Coronary artery (tissue), 2 donors: ENCODE measurements around the gene NUMA1.
A peak's percentile ranks its signal among the peaks of the same experiment; 100 is the strongest.

ENCODE experiments used
- DNase-seq: peaks from one replicate; pipeline ENCODE4 v3.0.0-alpha.2; 2017; ENCODE audit warnings: low spot score
- H3K27ac ChIP-seq, 2 donors: fragments of 200-600 bp; sonication (generic); one replicate each; pipeline ENCODE4 v1.5.1; 2016 to 2019
- H3K4me3 ChIP-seq: fragments of 200-600 bp; sonication (generic); 2 replicates; pipeline ENCODE4 v1.5.1; 2016; ENCODE audit warnings: mild to moderate bottlenecking, moderate library complexity
- TF ChIP-seq, protein P1 (sequence below): fragments of 200-600 bp; sonication (generic); IDR thresholded peaks from one replicate; pipeline ENCODE4 v1.5.1; 2019; ENCODE audit warnings: antibody characterized with exemption

NUMA1 gene

DNA sequence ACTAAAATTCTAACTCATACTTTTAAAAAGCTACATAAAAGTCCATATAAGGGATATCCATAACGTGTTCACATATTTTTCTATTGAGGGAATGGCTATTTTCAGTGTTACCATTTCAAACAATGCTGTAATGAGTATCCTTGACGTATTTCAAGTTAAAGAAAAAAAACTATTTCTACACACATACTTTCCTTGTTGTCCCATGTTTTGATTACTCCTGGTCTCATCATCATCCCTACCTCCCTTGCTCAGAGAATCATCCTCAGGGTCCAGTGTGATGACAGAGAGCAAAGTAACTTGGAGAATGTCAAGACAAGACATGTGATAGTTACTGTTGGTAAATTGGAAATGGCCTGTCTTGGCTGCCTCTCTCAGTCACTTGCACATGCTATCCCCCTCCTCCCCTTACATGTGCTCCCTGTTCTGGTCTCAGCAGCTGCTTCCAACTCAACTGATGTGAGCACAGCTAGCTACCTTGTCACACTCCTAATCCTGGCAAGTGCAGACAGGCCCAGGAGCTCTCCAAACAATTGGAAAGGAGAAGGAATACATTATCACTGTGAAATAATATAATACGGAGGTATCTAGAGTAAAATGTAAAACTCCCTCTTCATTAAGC, 21.8 kb downstream of the NUMA1 start:
- Histone ChIP-seq H3K4me3 (no peak overlapping the region), H3K27ac (no peak overlapping the region)
- TF ChIP-seq, protein P1, sequence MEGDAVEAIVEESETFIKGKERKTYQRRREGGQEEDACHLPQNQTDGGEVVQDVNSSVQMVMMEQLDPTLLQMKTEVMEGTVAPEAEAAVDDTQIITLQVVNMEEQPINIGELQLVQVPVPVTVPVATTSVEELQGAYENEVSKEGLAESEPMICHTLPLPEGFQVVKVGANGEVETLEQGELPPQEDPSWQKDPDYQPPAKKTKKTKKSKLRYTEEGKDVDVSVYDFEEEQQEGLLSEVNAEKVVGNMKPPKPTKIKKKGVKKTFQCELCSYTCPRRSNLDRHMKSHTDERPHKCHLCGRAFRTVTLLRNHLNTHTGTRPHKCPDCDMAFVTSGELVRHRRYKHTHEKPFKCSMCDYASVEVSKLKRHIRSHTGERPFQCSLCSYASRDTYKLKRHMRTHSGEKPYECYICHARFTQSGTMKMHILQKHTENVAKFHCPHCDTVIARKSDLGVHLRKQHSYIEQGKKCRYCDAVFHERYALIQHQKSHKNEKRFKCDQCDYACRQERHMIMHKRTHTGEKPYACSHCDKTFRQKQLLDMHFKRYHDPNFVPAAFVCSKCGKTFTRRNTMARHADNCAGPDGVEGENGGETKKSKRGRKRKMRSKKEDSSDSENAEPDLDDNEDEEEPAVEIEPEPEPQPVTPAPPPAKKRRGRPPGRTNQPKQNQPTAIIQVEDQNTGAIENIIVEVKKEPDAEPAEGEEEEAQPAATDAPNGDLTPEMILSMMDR, result no peak
- DNase-seq, result no peak

DNA sequence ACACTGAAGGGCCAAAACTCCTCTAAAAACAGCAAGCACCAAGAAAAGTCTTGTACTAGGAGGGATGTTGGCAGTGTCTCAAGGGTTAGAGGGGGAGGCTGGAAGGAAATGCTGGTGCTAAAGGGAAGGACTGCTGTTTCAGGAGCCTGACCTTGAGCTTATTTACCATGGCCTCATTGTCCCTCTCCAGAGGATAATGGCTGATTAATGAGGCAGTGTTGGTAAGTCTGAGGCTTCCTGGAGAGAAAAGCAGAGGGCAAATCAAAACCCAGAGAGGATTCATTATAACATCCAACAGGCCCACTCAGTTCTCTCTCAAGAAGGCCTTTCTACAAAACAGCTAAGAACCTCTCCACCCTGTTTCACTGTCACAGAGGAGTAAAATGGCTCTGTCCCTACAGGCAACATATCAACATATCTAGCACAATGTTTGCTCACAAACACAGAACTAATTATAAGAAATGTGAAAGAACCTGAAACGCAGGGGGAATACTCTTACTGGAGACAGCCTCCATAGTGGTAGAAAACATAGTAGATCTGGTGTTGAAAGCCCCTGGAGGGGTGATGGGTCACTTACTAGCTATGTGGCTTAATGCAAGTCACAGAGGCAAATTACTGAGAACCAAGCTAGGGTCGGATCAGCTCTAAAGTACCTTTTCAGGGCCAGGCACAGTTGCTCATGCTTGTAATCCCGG, 31.4 kb downstream of the NUMA1 start:
- Histone ChIP-seq H3K27ac (peak overlapping the region in 1 of 2 donors; percentile 26), H3K4me3 (no peak overlapping the region)
- TF ChIP-seq, protein P1, result no peak
- DNase-seq, result no peak

DNA sequence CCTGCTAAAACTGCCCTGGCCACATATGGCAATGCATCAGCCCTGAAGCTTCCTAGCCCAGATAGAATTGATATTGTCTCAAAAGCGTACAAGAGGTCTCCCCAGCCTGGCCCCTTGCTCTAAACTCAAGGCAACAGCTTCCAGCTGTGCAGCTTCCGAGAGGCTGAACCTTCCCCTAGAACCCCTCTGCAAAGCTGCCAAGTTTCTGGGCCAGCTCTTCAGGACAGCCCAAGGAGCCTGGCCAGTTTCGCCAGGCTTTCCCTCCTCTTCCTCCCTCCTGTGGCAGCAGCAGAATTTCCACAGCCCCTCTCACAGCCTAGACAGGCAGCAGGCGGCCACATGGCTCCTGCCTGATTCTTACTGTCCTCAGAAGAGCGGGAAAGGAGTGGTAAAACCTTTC, 34.5 kb downstream of the NUMA1 start:
- TF ChIP-seq, protein P1, result no peak
- H3K27ac ChIP-seq, result no peak overlapping the region
- no peak overlapping the region for H3K4me3 ChIP-seq
- no peak for DNase-seq

DNA sequence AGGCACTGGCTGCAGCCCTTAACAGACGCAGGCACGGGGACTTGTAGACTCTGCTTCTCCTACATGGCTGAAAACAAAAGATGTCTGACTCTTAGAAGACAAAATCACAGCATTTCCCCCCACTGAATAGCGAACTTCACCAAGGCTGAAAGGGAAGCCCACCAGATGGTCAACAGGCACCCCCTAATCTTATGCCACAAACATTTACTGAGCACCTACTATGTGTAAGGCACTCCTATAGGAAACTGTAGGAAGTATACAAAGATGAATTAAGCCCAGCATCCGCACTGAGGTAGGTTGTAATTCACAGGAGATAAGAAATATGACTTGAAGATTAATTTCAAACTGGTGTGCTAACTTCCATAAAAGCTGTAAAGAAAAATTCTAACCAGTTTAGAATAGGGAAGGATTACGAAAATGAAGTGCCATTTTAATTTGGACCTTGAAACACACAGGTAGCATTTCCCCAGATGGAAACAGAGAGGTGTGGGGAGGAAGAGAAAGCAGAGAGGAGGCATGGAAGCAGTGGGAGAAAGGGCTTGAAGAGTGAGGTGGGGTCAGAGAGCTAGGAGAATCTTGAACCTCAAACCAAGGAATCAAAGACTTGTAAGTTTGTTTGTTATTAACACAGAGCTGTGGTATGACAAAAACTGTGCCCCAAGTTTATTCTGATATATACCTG, 38.1 kb downstream of the NUMA1 start:
- TF ChIP-seq, protein P1, result no peak
- peak overlapping the region; percentile 95 for H3K27ac ChIP-seq
- peak overlapping the region; percentile 73 for H3K4me3 ChIP-seq
- DNase-seq, result no peak

DNA sequence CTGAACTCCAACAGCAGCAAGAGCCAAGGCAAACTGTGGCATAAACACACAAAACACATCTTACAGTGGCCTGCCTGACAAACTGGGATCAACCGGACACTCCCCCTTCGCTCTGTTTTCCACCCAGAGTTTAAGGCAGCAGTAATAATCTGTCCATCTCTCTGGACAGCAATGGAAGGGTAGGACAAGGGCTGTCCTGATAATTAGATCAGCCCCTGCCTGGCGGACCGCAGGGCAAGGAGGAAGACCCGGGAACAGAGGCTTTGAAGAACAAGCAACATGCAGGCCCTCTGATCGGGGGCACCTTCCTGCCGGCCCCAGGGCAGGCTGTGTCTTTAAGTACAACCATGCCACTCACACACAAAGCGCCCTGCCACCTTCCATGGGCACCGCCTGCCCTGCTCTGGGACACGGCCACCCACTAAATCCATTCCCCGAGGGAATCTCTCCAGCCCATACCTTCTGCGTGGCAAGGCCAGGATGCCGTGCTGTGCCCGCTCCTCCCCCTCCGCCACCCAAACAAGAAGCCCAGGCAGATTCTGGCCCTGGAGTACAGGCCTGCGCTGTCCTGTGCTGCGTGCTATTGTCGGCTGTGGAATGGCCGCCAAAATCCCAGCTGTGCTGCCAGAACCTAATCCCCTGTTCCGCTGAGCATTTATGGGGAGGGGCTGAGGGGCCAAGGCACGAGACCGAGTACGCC, 38.8 kb downstream of the NUMA1 start:
- DNase-seq, result peak; percentile 89
- TF ChIP-seq, protein P1, result no peak
- Histone ChIP-seq H3K27ac (peak overlapping the region; percentile 95), H3K4me3 (peak overlapping the region; percentile 73)

DNA sequence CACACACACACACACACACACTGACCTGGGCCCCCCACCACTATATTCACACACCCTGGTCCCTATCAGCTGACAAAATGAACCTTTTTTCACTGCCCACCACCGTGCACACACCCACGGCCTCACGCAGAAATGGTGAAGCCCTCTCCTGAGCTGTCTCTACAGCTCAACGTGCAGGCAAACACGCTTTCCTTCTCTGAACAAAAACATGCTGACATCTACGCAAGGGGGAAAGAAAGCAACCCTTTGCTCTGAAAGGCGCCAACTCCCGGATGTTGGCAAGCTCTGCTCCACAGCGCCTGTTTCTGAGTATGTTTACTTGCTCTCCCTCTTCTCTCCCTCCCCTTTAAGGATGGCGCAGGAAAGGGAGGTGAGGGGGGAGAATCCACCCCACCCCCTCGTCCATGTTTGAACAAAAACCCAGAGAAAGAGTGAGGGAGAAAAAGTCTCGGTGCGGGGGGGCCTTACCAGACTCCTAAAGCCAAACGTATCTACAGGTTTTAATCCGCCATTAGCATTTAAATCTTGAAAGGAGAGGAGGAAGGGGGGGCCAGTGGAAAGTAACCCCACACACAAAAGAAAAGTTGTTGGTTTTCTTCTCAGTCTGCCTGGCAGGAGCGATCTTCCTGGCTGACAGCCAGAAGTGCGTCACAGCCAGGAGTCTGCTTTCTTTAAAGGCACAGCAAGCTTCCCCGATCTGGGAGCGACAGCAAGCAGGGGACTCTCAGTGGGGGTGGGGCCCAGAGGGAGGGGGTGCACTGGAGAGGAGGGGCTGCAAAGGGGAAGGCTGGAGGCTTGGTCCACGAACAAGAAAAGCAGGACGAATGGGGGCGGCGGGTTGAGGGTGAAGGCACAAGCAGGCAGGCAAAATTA, 39.6 kb downstream of the NUMA1 start:
- peak; percentile 95 for DNase-seq
- peak overlapping the region; percentile 73 for H3K4me3 ChIP-seq
- TF ChIP-seq, protein P1, result no peak
- H3K27ac ChIP-seq, result peak overlapping the region; percentile 95
